GM04503 (cell line): ENCODE data around the gene SLC9B2.

Source experiments
- DNase-seq: peaks from one replicate; pipeline ENCODE4 v3.0.0-alpha.2; 2012; ENCODE audit warnings: low read depth

SLC9B2 gene

DNA sequence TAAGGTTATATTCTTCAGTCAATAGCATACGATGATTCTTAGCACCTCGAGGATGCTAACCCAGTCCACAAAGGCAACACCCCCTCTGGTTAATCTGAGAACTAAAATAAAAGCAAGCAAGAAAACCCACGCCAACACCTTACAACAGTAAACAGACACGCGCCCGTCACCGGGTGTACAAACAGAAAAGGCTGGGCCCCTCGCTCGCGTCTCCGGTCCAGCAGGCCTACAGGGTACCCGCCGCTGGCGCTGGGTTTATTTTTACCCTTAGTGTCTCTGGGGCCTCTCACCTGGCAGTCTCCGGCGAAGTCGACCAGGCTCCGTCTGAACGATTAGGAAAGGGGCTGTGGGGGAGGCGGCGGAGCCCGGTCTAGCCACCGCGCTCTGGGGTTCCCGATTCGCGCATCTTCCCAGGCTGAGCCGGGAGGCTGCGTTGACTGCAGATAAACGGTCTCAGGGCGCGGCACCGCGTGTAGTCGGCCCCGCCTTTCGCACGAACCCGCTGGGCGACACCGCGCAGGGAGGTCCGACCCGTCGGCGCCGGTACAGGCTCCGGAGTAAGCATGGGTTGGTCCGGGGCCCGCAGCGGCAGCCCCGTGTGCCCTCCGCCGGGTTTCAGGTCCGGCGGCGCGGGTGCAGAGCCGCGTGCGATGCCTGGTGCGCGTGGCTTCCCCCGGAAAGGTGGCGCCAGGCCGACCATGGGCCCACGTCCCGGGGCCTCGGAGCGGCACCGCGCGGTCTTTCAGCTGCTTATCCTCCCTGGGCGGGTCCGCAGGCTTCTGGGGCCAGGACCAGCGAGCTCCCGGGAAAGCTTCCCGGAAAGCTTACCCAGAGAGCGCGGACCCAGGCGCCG, 441 bp downstream of the SLC9B2 start:
- DNase-seq = no peak

DNA sequence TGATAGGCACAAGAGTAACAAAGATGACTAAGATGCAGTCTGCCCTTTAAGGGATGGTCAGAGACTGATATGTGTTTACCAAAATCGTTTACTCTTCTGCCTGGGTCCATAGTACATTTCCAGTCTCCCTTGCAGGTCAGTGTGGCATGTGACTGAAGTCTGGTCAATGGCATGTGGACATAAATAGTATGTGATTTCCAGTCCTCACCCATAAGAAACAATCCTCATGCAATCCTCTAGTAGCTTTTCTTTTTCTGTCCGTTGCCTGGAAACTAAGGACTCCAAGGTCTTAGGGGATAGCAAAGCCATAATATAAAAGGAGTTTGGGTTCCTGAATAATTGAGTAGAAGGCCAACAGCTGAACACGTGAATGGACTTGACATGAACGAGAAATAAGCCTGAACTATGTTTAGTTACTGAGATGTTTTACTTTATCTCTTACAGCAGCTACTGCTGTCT, 1.1 kb downstream of the SLC9B2 start:
- DNase-seq = no peak

DNA sequence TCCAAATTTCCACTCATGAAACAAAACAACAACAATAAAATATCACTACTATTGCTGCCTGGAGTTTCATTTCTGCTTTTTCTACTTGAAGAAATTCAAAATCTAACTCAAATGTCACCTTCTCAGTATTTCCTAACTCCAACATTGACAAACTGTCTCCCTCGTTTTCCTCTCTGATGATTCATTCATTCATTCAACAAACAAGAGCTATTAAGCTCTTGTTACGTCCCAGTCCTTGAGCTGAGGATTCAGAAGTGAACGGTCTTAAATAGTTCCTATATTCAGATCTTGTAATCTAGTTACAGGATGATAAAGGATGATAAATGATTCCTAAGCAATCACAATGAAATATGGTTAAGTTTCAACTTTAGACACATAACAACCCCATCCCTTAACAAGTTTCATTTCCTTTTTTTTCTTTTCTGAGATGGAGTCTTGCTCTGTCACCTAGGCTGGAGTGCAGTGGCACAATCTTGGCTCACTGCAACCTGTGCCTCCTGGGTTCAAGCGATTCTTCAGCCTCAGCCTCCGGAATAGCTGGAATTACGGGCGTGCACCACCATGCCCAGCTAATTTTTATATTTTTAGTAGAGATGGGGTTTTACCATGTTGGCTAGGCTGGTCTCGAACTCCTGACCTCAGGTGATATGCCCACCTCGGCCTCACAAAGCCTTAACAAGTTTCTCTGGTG, 1.7 kb downstream of the SLC9B2 start:
- DNase-seq = no peak

- DNase-seq = no peak
These were observed 2.6 kb downstream of the SLC9B2 start for GRCh38 chr4:103073792-103074438.

- DNase-seq = no peak
These were observed 8.6 kb downstream of the SLC9B2 start for GRCh38 chr4:103067841-103068547.

GRCh38 chr4:103060453-103061148, 16.0 kb downstream of the SLC9B2 start:
- DNase-seq = no peak

DNA sequence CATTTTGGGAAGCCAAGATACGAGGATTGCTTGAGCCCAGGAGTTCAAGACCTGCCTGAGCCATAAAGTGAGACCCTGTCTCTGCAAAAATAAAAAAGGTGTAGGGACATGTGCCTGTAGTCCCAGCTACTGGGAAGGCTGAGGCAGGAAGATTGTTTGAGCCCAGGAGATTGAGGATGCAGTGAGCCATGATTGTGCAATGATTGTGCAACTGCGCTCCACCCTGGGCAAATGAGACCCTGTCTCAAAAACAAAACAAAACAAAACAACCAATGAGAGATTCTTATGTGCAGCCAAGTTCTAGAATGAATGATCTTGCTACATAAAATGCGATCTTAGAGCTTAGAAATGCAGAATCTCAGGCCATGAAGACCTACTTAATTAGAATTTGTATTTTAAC, 22.5 kb downstream of the SLC9B2 start:
- DNase-seq = no peak

GRCh38 chr4:103052779-103053178, 23.8 kb downstream of the SLC9B2 start:
- no peak for DNase-seq

DNA sequence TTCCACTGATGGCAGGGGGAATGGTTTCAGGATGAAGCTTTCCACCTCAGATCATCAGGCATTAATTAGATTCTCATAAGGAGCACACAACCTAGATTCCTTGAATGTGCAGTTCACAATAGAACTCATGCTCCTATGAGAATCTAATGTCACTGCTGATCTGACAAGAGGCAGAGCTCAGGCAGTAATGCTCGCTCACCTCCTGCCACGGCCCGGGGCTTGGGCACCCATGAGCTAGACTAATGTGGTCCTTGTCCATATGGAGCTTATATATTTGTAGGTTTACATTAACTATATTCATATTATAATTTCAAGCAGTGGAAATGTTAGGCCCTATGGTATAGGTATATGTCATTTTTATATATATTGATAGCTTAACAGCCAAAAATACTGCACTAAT, 24.4 kb downstream of the SLC9B2 start:
- no peak for DNase-seq

GRCh38 chr4:103050736-103051436, 25.7 kb downstream of the SLC9B2 start:
- DNase-seq = no peak

DNA sequence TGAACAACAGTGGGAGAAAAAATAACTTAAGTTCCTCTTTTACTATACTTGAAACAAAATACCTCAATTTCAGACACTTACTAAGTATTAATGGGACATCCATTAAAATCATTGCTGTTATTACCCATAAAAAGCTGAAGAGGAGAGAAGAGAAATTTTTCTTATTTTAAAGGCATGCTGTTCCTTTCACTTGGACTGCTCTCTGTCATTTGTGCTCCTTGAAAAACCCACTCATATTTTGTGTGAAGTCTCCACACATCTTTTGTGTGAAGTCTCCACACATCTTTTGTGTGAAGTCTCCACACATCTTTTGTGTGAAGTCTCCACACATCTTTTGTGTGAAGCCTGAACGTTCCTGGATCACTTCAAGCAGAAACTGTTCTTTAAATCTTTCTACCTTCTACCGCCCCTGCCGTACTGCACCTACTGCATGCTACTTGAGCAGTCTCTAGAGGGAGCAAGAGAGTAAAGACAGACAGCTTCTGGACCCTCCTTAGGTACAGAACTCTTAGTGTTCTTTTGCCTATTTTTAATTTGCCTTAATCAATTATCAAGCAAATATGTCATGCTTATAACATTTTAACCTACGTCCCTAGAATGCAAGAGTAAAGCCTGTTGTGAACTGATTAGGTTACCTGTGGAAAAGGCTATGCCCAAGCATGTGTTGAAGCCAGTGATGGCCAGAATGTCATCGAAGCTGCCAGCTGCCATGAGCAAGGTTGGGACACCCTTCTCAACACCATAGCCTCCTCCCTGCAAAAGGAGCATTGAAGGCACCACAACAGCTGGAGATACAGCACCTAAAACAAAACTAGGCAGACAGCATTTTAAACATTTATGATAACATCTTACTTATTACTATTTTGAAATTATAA, 29.9 kb downstream of the SLC9B2 start:
- no peak for DNase-seq

DNA sequence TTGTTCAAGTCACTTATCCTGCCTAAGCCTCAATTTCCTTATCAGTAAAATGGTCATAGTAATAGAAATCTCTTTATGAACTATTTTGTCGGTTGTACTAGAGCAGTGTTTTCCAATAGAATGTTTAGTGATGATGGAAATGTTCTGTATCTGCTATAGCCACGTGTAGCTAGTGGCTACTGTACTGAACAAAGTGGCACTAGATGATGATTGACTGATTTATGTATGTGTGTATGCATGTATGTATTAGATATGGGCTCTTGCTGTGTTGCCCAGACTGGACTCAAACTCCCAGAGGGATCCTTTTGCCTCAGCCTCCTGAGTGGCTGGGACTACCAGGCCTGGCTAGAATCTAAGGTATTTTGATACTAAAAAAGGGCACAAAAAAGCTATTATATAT, 32.4 kb downstream of the SLC9B2 start:
- no peak for DNase-seq

DNA sequence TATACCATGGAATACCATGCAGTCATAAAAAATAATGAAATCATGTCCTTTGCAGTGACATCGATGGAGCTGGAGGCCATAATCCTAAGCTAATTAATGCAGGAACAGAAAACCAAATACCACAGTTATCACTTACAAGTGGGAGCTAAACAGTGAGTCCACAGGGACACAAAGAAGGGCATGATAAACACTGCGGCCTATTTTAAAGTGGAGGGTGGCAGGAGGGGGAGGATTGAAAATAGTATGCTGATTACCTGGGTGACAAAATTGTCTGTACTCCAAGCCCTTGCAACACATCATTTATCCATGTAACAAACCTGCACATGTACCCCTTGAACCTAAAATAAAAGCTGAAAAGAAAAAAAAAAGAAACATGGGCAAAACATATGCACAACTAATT, 40.4 kb downstream of the SLC9B2 start:
- DNase-seq = no peak

DNA sequence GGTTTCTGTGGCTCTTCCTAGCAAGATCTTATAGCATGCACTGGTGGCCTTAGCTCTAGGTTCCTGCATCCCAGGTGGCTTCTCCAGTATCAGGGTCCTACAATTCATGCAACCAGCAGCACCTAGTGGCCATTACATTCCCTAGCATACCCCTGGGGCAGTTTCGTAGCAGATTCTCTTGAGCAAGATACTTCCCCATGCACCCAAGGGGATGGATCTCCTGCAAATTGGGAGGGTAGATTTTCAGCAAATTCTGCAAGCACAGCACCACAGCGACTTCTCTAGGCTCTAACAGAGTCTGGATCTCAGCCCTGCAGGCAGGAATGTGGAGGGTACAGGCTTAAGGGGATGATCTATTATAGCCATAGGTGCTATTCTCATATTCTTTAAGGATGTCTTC, 44.0 kb downstream of the SLC9B2 start:
- no peak for DNase-seq

DNA sequence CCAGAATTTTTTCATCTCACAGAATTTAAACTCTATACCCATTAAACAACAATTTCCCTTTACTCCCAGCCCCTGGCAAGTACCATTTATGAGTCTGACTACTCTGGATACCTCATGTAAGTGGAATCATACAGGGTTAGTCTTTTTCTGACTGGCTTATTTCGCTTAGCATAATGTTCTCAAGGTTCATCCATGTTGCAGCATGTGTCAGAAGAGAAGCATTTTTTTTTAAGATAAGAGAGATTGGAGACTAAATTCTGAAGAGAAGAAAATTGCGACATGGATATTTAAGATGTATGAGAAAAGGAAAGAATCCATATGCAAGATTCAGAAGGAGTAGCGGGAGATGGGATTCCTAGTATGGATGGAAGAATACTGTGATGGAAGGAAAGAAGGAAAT, 45.8 kb downstream of the SLC9B2 start:
- DNase-seq = no peak

DNA sequence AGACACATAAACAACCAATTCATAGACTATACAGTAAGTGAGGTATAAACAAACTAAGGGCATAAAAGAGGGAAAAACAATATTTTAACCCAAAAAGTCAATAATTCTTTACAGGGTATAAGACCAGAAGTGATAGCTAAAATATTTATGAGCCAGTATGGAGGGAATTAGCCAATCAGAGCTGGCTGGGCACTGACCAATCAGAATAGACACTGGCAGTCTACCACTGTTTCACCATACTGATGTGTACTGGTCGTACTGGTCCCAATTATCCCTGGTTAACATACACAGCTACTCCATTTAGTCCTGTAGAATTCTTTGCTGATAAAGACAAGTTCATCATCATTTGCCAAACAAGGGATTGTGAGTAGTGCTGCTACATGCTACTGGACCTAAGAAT, 47.3 kb downstream of the SLC9B2 start:
- DNase-seq = no peak

GRCh38 chr4:103026868-103027267, 49.7 kb downstream of the SLC9B2 start:
- DNase-seq = no peak

DNA sequence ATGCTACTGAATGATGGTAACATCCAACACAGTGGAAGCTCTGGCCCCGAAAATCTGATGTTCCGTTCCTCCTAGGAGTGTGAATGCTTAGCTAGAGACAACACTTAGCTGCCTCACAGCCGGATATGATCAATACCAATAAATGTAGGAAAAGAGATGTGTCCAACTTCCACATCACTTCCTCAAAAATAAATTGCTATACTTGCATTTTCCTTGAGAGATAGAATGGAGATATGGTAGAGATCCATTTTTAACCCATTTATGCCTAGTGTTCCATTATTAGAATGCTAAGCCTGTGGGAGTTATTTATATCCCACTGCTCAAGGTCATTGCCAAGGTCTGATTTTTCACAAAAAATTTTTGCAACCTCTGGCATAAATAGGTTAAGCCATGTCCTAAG, 51.6 kb downstream of the SLC9B2 start:
- no peak for DNase-seq

DNA sequence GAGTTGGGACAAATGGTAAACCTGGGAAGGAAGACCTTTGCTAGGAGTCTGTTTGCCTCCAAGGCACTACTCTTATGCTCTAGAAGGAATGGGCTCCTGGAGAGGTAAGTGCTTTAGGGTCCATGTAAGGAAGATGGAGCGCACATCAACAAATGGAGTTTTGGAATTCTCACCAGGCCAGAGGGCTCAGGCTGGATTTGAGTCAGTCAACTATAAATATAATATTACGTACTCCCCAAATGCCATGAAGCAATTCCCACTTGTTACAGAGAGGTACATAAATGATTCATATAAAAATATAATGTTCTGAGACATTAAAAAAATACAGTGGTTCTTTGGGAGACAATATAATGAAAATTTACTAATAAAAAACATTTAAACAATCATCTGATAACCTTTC, 55.4 kb downstream of the SLC9B2 start:
- DNase-seq = no peak
